IMR-90 (cell line): Measurements from ENCODE around the gene PTPRQ. TPM values are rescaled to one million over a fixed set of nuclear protein-coding genes. Genes with fewer than 3 reads are reported as not detected.

Experiments
- ATAC-seq: fragments of 200-7000 bp; cut with Tn5 transposase; 2 replicates; pipeline ENCODE4 v1.9.1; 2020; ENCODE audit warnings: low read depth, mild to moderate bottlenecking, moderate library complexity
- BruUV-seq: library from RNA; stranded (reverse); fragments of 400-500 nt; replicated peaks from 2 replicates; lab custom pipeline; 2021; lab: Mats Ljungman, UMichigan
- CTCF ChIA-PET: fragments of 300-600 bp; formaldehyde crosslinking; extraction: SDS; loops from one replicate; lab custom pipeline; 2021; ENCODE audit warnings: antibody characterized with exemption; lab: Yijun Ruan, JAX
- POLR2A ChIA-PET: fragments of 300-600 bp; sonication (Branson Sonifier 250); formaldehyde crosslinking; loops from one replicate; lab custom pipeline; 2022; ENCODE audit warnings: antibody characterized with exemption; ENCODE audit not compliant: unreplicated experiment; lab: Charles Lee
- DNase-seq: peaks from one replicate; pipeline ENCODE4 v3.0.0; 2013
- H2AFZ ChIP-seq: replicated peaks from 2 replicates; pipeline ENCODE3; 2013; ENCODE audit warnings: low read length, mild to moderate bottlenecking; ENCODE audit not compliant: poor library complexity
- H2AK5ac ChIP-seq: 2 replicates; pipeline ENCODE4 v1.6.1; 2013; ENCODE audit warnings: low read depth, low read length, inconsistent platforms
- H2AK9ac ChIP-seq: replicated peaks from 2 replicates; pipeline ENCODE3; 2013; ENCODE audit warnings: mild to moderate bottlenecking, low read depth, low read length, moderate library complexity; ENCODE audit not compliant: poor library complexity
- H2BK120ac ChIP-seq: 2 replicates; pipeline ENCODE4 v1.6.1; 2013; ENCODE audit warnings: low read depth, low read length, inconsistent platforms
- H2BK15ac ChIP-seq: 3 replicates; pipeline ENCODE4 v1.6.1; 2013; ENCODE audit warnings: low read depth, low read length, inconsistent platforms
- H2BK20ac ChIP-seq: 2 replicates; pipeline ENCODE4 v1.6.1; 2013; ENCODE audit warnings: low read depth, mild to moderate bottlenecking, inconsistent platforms, low read length, moderate library complexity
- H2BK5ac ChIP-seq: 2 replicates; pipeline ENCODE4 v1.6.1; 2013; ENCODE audit warnings: mild to moderate bottlenecking, low read depth, low read length, inconsistent platforms; ENCODE audit not compliant: poor library complexity, severe bottlenecking
- H3K14ac ChIP-seq: replicated peaks from 2 replicates; pipeline ENCODE4 v1.6.1; 2013; ENCODE audit warnings: low read depth, low read length, inconsistent platforms
- H3K18ac ChIP-seq: 2 replicates; pipeline ENCODE4 v1.6.1; 2013; ENCODE audit warnings: low read depth, low read length, control low read depth
- H3K23ac ChIP-seq: 2 replicates; pipeline ENCODE4 v1.6.1; 2013; ENCODE audit warnings: low read depth, low read length, inconsistent platforms
- H3K27ac ChIP-seq: 2 replicates; pipeline ENCODE4 v1.5.1; 2013; ENCODE audit warnings: mild to moderate bottlenecking, control low read depth, low read length; ENCODE audit not compliant: insufficient read depth
- H3K27me3 ChIP-seq: 2 replicates; pipeline ENCODE4 v1.6.1; 2013; ENCODE audit warnings: low read length; ENCODE audit not compliant: control insufficient read depth, insufficient read depth
- H3K36me3 ChIP-seq: 2 replicates; pipeline ENCODE4 v1.6.1; 2013; ENCODE audit warnings: low read length, mixed read lengths; ENCODE audit not compliant: control insufficient read depth, insufficient read depth
- H3K4ac ChIP-seq: 2 replicates; pipeline ENCODE4 v1.6.1; 2013; ENCODE audit warnings: low read depth, low read length, inconsistent platforms
- H3K4me1 ChIP-seq: 2 replicates; pipeline ENCODE4 v1.6.1; 2013; ENCODE audit warnings: low read length, mixed read lengths; ENCODE audit not compliant: control insufficient read depth, insufficient read depth
- H3K4me2 ChIP-seq: 2 replicates; pipeline ENCODE4 v1.6.1; 2013; ENCODE audit warnings: low read depth, mild to moderate bottlenecking, control low read depth, low read length, moderate library complexity
- H3K4me3 ChIP-seq: 2 replicates; pipeline ENCODE4 v1.5.1; 2013; ENCODE audit warnings: low read depth, mild to moderate bottlenecking, control low read depth, low read length, moderate library complexity; ENCODE audit not compliant: insufficient read depth
- H3K56ac ChIP-seq: 2 replicates; pipeline ENCODE4 v1.6.1; 2013; ENCODE audit warnings: low read length, inconsistent platforms; ENCODE audit not compliant: insufficient read depth; ENCODE audit errors: extremely low read depth
- H3K79me1 ChIP-seq, 2 experiments: 2 replicates each; pipeline ENCODE4 v1.6.1; 2013; ENCODE audit warnings: low read length in 2 of 2, inconsistent platforms in 1 of 2, low read depth in 1 of 2
- H3K9ac ChIP-seq: 2 replicates; pipeline ENCODE4 v1.6.1; 2013; ENCODE audit warnings: low read depth, low read length, control low read depth
- H3K9me1 ChIP-seq: 2 replicates; pipeline ENCODE4 v1.6.1; 2013; ENCODE audit warnings: low read length, inconsistent platforms; ENCODE audit not compliant: insufficient read depth
- H3K9me3 ChIP-seq: 2 replicates; pipeline ENCODE4 v1.6.1; 2013; ENCODE audit warnings: low read length; ENCODE audit not compliant: control insufficient read depth, insufficient read depth
- H4K20me1 ChIP-seq: 2 replicates; pipeline ENCODE4 v1.6.1; 2013; ENCODE audit warnings: low read length, inconsistent platforms; ENCODE audit not compliant: insufficient read depth
- H4K5ac ChIP-seq: 2 replicates; pipeline ENCODE4 v1.6.1; 2013; ENCODE audit warnings: mild to moderate bottlenecking, low read depth, low read length, control low read depth
- H4K8ac ChIP-seq, 2 experiments: 2 replicates each; pipeline ENCODE4 v1.6.1; 2013; ENCODE audit warnings: low read depth in 2 of 2, low read length in 2 of 2, control low read depth in 1 of 2, inconsistent platforms in 1 of 2
- H4K91ac ChIP-seq: 2 replicates; pipeline ENCODE4 v1.6.1; 2013; ENCODE audit warnings: low read depth, low read length, inconsistent platforms; ENCODE audit not compliant: insufficient read depth
- BHLHE40 ChIP-seq: fragments of 150-350 bp; IDR thresholded peaks from 2 replicates; pipeline ENCODE4 v1.6.1; 2016; ENCODE audit warnings: mild to moderate bottlenecking, low read depth, low read length
- CEBPB ChIP-seq: IDR thresholded peaks from 2 replicates; pipeline ENCODE4 v1.6.1; 2012; ENCODE audit warnings: low read depth, low read length, improper control_type of control experiment
- CHD1 ChIP-seq: IDR thresholded peaks from 2 replicates; pipeline ENCODE4 v1.6.1; 2012; ENCODE audit warnings: low read depth, low read length, improper control_type of control experiment
- CTCF ChIP-seq: conservative IDR thresholded peaks from 2 replicates; pipeline ENCODE4 v1.5.1; 2012; ENCODE audit warnings: mild to moderate bottlenecking, low read depth, low read length, improper control_type of control experiment
- ELK1 ChIP-seq: fragments of 150-350 bp; IDR thresholded peaks from 2 replicates; pipeline ENCODE4 v1.6.1; 2016; ENCODE audit warnings: low read depth, mild to moderate bottlenecking, low read length, moderate library complexity, borderline replicate concordance
- FOS ChIP-seq: fragments of 150-350 bp; IDR thresholded peaks from 2 replicates; pipeline ENCODE4 v1.6.1; 2016; ENCODE audit warnings: low read depth, low read length
- MAFK ChIP-seq: IDR thresholded peaks from 2 replicates; pipeline ENCODE4 v1.6.1; 2012; ENCODE audit warnings: low read depth, low read length, improper control_type of control experiment
- MAZ ChIP-seq: IDR thresholded peaks from 2 replicates; pipeline ENCODE4 v1.6.1; 2012; ENCODE audit warnings: low read depth, mild to moderate bottlenecking, low read length, improper control_type of control experiment, moderate library complexity, borderline replicate concordance
- MXI1 ChIP-seq: IDR thresholded peaks from 2 replicates; pipeline ENCODE4 v1.6.1; 2012; ENCODE audit warnings: low read depth, mild to moderate bottlenecking, low read length, moderate library complexity, borderline replicate concordance
- NFE2L2 ChIP-seq: fragments of 150-350 bp; IDR thresholded peaks from 2 replicates; pipeline ENCODE4 v1.6.1; 2016; ENCODE audit warnings: low read depth, mild to moderate bottlenecking, low read length
- POLR2A ChIP-seq: IDR thresholded peaks from 2 replicates; pipeline ENCODE4 v1.6.1; 2012; ENCODE audit warnings: mild to moderate bottlenecking, low read depth, low read length
- RAD21 ChIP-seq: IDR thresholded peaks from 2 replicates; pipeline ENCODE4 v1.6.1; 2012; ENCODE audit warnings: low read length, improper control_type of control experiment
- RCOR1 ChIP-seq: IDR thresholded peaks from 2 replicates; pipeline ENCODE4 v1.6.1; 2012; ENCODE audit warnings: mild to moderate bottlenecking, low read length, improper control_type of control experiment; ENCODE audit not compliant: insufficient replicate concordance
- RFX5 ChIP-seq: IDR thresholded peaks from 2 replicates; pipeline ENCODE4 v1.8.0; 2012; ENCODE audit warnings: low read depth, mild to moderate bottlenecking, low read length, moderate library complexity
- SMC3 ChIP-seq: fragments of 150-350 bp; IDR thresholded peaks from 2 replicates; pipeline ENCODE4 v1.6.1; 2016; ENCODE audit warnings: low read depth, mild to moderate bottlenecking, antibody characterized with exemption, low read length, moderate library complexity
- USF2 ChIP-seq: fragments of 150-350 bp; IDR thresholded peaks from 2 replicates; pipeline ENCODE4 v1.6.1; 2017; ENCODE audit warnings: mild to moderate bottlenecking, antibody characterized with exemption, low read length, low read depth
- WGBS, 2 experiments: methylation state at CpG; one replicate each; pipeline versions ENCODE4 v1.1.5 to v1.1.7; 2013; ENCODE audit warnings: missing lambda C conversion rate in 2 of 2; ENCODE audit not compliant: insufficient read length in 1 of 2; ENCODE audit errors: extremely low coverage in 2 of 2; 5-methylcytosine and 5-hydroxymethylcytosine counted together
- dilution Hi-C: fragments of 300-500 bp; cut with HindIII; formaldehyde crosslinking; loops from one replicate; pipeline ENCODE4 v1.14.3; 2018; ENCODE audit warnings: low sequenced_read_pairs; ENCODE audit not compliant: unreplicated experiment
- in situ Hi-C: fragments of 300-500 bp; cut with MboI; formaldehyde crosslinking; loops from 3 replicates; pipeline ENCODE4 v1.14.3; 2019; ENCODE audit warnings: low sequenced_read_pairs, inconsistent platforms, mixed read lengths
- intact Hi-C: fragments of 100-400 bp; cut with micrococcal nuclease; formaldehyde crosslinking; loops from 2 replicates; pipeline ENCODE4 v1.10.0; 2022
- polyA plus RNA-seq, 3 experiments: library from polyadenylated mRNA; depleted of rRNA; stranded (reverse); fragments of >200 nt; gene quantifications; 2 replicates each; pipeline ENCODE4 v1.2.3, GENCODE V29; 2012; ENCODE audit warnings: low replicate concordance in 1 of 3
- total RNA-seq: library from RNA; depleted of rRNA; stranded (reverse); fragments of >200 nt; gene quantifications from 2 replicates; pipeline ENCODE4 v1.2.3, GENCODE V29; 2012

The PTPRQ gene
- total and polyA plus RNA-seq, 2 of the 4 experiments (the other 2 are of a cell fraction), result 0.96 to 1.4 TPM

GRCh38 chr12:80707830-80708258, 263.8 kb downstream of the PTPRQ start:
- H3K4me2 ChIP-seq, result no peak overlapping the region

More at GRCh38 chr12:80707830-80708258, 263.8 kb downstream of the PTPRQ start:
- H3K9me3 ChIP-seq, result no peaks in the 10 kb centered on the region
- no peak overlapping the region for H3K4me3 ChIP-seq
- in situ Hi-C loops (no loop called here), dilution Hi-C loops (no loop called here), intact Hi-C loops (no loop called here)
- H2BK120ac ChIP-seq, result no peak overlapping the region
- no peaks in the 10 kb centered on the region; the same call in 1 of the 2 replicates for H3K4me1 ChIP-seq
- H3K4ac ChIP-seq, result no peak overlapping the region
- TF ChIP-seq CHD1, result no peak
- TF ChIP-seq MAFK, result no peak
- TF ChIP-seq RFX5, result no peak
- TF ChIP-seq CTCF, result no peak
- no peak for TF ChIP-seq NFE2L2
- no peak for TF ChIP-seq BHLHE40
- no peak for TF ChIP-seq MAZ
- TF ChIP-seq FOS, result no peak
- no peak for TF ChIP-seq RCOR1
- TF ChIP-seq RAD21, result no peak
- TF ChIP-seq USF2, result no peak
- no peak for TF ChIP-seq CEBPB
- no peak for TF ChIP-seq SMC3
- TF ChIP-seq ELK1, result no peak
- no peak for TF ChIP-seq MXI1
- TF ChIP-seq POLR2A, result no peak
- no peak overlapping the region for H3K56ac ChIP-seq
- ChIA-PET CTCF (no interaction called here), POLR2A (no interaction called here)
- H2AFZ ChIP-seq, result no peak overlapping the region
- no peak overlapping the region for H2BK5ac ChIP-seq
- 83% methylated on average over 12 of the region's 21 CpGs; no CpG with 5 or more reads in 1 of the 2 experiments for WGBS, 2 experiments
- H3K14ac ChIP-seq, result no peak overlapping the region
- no peaks in the 10 kb centered on the region for H3K9me1 ChIP-seq
- H3K9ac ChIP-seq, result no peak overlapping the region
- DNase-seq, result no peak
- no peak overlapping the region for H3K27ac ChIP-seq
- H2AK5ac ChIP-seq, result no peak overlapping the region
- H4K91ac ChIP-seq, result no peak overlapping the region
- H3K27me3 ChIP-seq, result no peaks in the 10 kb centered on the region
- H3K79me1 ChIP-seq, result no peaks in the 10 kb centered on the region
- no peak overlapping the region for H2AK9ac ChIP-seq
- no TSS peak for BruUV-seq
- H4K5ac ChIP-seq, result no peak overlapping the region
- no peak overlapping the region for H2BK20ac ChIP-seq
- H3K23ac ChIP-seq, result no peak overlapping the region
- H2BK15ac ChIP-seq, result no peak overlapping the region
- H4K20me1 ChIP-seq, result no peaks in the 10 kb centered on the region
- no peak overlapping the region for H3K18ac ChIP-seq
- H4K8ac ChIP-seq, result no peak overlapping the region
- no peaks in the 10 kb centered on the region for H3K36me3 ChIP-seq
- ATAC-seq, result no peak
